GM18907 (cell line): ENCODE measurements around the gene ZNF546.
"Not testable (repeated sequence)": the region's sequence is repeated elsewhere in the genome, so short reads cannot be mapped to it uniquely, and the experiment has no call there.

Source experiments
- ATAC-seq: cut with Tn5 transposase; IDR thresholded peaks from one replicate; pipeline ENCODE4 v1.9.1; 2021; ENCODE audit warnings: mild to moderate bottlenecking, moderate library complexity; ENCODE audit not compliant: unreplicated experiment

Gene ZNF546

DNA sequence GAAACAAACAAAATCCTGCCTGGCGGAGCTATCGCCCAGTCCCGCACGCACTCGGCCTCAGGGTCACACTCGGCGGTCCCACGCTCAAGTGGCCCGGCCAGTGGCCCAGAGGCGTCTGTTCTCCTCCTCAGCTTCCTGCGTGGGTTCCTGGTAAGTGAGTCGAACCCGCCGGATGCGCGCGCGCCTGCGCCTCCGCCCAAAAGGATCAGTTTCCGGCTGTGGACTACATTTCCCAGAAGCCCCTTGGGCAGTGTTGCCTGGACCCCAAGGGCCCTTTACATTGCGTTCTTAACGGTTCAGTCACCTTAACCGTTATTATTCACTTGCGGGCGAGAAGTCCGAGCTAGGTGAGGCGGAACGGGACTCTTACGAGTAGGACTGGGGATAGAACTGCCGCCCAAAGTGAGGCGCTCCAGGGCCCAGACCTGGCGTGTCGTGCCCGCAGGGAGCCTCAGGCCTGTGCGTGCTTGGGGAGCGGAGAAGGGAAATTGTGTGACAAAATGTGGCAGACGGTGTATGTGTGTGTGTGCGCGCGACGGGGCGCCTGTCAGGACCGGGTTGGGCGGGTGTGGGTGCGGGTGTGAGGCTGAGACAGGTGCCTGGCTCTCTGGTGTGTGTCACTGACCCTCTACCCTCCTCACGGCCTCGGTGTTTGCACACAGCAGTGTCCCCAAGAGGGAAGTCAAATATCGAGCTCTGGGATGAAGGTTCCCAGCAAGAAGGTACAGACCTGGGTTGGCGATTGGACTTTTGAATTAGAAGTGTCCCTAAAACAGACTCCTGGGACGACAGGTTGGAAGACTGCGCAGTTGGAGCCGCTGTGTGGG lies at the start of gene ZNF546:
ZNF546 (plus strand) TSS at position 250 of the 827 bp plus-strand sequence. CDS start 1,267 bp downstream, outside the sequence.
- peak; percentile 84 for ATAC-seq

DNA sequence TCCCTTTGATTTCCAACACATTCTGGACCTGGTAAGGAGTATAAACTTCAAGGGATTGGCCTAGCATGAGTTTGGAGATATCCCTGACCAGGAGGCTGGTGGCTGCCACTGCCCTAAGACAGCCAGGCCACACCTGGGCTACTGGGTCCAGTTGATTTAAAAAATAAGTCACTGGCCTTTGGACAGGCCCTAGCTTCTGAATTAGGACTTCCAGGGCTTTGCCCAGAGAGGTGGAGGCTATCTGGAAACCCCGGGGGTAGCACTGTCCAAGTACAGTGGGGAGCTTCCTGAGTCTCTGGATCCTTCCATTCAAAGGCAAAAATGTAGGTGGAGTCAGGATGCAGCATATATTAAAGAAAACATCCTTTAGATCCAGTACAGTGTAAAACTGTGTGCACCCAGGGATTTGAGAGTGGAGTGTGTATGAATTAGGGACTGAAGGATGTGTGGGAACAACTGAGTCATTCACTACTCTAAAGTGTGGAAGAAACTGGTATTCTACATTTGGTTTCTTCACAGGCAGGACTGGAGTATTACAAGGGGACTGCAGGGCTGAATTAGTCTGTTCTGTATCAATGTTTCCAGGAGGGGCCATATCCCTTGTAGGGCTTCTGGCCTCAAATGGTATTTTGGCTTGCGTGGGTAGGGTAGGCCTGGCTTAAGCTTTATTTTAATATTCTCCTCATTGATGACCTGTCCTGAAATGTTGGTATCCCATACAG lies 47.7 kb upstream of the ZNF546 start:
- ATAC-seq: no peak

- no peak for ATAC-seq
These were observed 45.7 kb upstream of the ZNF546 start for GRCh38 chr19:39951065-39951650.

- no peak for ATAC-seq
These were observed 45.2 kb upstream of the ZNF546 start for GRCh38 chr19:39951686-39952085.

GRCh38 chr19:39953915-39954314 lies 42.9 kb upstream of the ZNF546 start:
- ATAC-seq: no peak

DNA sequence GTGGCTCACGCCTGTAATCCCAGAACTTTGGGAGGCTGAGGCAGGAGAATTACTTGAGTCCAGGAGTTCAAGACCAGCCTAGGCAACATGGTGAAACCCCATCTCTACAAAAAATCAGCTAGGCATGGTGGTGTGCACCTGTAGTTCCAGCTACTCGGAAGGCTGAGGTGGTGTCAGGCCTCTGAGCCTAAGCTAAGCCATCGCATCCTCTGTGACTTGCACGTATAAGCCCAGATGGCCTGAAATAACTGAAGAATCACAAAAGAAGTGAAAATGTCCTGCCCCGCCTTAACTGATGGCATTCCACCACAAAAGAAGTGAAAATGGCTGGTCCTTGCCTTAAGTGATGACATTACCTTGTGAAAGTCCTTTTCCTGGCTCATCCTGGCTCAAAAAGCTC lies 39.0 kb upstream of the ZNF546 start:
- ATAC-seq: not testable (repeated sequence)

- not testable (repeated sequence) for ATAC-seq
These were observed 37.9 kb upstream of the ZNF546 start for GRCh38 chr19:39958942-39959341.

DNA sequence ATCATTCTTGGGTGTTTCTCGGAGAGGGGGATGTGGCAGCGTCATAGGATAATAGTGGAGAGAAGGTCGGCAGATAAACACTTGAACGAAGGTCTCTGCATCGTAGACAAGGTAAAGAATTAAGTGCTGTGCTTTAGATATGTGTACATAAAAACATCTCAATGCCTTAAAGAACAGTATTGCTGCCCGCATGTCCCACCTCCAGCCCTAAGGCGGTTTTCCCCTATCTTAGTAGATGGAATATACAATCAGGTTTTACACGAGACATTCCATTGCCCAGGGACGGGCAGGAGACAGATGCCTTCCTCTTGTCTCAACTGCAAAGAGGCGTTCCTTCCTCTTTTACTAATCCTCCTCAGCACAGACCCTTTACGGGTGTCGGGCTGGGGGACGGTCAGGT lies 37.5 kb upstream of the ZNF546 start:
- not testable (repeated sequence) for ATAC-seq

GRCh38 chr19:39963898-39964297 lies 33.0 kb upstream of the ZNF546 start:
- no peak for ATAC-seq

- ATAC-seq: no peak
These were observed 30.2 kb upstream of the ZNF546 start for GRCh38 chr19:39966617-39967016.

- no peak for ATAC-seq
These were observed 29.3 kb upstream of the ZNF546 start for GRCh38 chr19:39967561-39967960.

- ATAC-seq: no peak
These were observed 28.1 kb upstream of the ZNF546 start for GRCh38 chr19:39968789-39969188.

DNA sequence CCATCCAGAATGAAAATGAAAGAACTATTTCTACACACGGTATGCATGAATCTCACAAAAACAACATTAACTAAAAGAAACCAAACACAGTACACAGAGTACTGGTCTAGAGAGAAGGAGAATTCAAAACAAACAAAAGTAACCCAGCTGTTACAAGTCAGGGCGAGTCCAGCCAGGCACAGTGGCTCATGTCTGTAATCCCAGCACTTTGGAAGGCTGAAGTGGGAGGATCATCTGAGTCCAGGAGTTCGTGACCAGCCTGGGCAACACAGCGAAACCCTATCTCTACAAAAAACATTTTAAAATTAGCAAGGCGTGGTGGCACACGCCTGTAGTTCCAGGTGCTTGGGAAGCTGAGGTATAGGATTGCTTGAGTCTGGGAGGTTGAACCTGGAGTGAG lies 27.6 kb upstream of the ZNF546 start:
- ATAC-seq: no peak

DNA sequence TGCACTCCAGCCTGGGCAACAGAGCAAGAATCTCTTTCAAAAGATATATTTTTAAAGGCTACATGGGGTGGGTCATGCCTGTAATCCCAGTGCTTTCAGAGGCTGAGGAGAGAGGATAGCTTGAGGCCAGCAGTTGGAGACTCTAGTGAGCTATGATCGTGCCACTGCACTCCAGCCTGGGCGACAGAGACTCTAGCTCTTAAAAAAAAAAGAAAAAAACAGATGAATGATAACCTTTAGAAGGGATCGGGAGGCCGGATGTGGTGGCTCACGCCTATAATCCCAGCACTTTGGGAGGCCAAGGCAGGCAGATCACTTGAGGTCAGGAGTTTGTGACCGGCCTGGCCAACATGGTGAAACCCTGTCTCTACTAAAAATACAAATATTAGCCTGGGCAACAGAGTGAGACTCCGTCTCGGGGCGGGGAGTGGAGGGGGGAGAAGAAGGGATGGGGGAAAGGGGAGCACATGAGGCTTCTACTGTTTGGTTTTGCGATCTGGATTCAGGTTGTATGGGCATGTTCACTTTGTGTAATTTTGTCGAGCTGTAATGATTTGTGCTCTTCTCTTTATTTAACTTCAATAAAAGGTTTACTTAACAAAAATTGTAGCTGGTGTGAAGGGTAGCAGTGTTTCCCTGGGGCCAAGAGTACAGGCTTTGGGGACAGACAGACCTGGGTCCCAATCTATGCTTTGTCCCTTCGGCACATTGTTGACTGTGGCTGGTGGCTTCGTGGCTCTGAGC lies 27.0 kb upstream of the ZNF546 start:
- no peak for ATAC-seq

- peak; percentile 28 for ATAC-seq
These were observed 26.5 kb upstream of the ZNF546 start for GRCh38 chr19:39970425-39970674.

DNA sequence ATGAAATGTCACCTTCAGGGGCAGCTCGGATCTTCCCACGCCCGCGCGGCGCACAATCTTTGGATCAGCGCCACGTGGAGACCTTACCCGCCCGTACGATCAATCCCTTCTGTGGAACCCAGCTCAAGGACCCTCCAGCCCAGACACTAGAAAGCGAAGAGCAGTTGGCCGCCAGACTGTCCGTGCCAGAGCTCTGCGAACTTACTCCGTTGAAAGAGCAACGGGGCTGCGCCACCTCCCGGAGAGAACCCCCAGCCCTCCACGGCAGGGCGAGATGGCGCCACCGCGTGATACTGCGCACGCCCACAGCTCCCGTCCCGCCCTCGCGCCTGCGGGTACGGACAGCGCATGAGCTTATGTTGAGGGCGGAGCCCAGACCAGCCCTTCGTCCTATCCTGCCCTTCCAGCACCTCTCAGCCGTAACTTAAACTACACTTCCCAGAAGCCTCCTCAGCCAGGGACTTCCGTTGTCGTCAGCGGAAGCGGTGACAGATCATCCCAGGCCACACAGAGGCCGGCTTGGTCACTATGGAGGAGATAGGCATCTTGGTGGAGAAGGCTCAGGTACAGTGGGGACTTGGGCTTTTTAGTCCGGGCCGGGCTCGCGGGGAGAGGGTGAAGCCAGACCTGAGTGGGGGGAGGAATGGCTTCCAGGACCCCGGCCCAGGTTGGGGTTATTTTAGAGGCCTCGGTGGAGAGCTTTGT lies 26.0 kb upstream of the ZNF546 start, which contains the start of gene PSMC4:
PSMC4 (plus strand) TSS at position 491 of the 705 bp plus-strand sequence; CDS start at position 529, 38 bp downstream.
- peak; percentile 92 for ATAC-seq

DNA sequence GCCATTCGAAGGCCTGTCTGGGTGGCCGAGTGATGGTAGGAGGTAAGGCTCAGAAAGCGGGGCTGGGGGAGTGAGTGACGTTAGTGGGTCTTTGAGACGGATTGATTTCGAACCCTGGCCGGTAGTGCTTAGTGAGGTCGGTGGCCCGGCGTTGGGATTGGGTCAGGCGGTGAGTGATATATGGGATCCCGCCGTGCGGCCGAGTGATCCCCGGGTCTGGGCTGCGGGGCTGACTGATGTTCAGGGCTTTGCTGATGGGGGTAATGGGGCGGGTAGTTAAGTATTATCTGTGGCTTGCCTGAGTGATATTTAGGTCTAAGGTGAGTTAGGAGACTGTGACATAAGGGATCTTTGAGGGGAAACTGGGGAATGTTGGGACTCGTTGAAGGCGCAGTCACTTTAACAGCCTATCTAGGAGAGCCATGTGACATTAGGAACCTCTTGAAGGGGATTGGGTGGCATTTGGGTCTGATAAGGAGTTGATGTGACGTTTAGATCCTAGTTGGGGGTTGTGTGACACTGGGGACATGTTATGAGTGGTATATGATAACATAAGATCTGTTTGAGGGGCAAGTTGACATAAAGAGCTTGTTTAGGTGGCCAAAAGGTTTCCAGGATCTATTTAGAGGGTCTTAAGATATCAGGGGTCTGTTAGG lies 25.4 kb upstream of the ZNF546 start:
- ATAC-seq: no peak

DNA sequence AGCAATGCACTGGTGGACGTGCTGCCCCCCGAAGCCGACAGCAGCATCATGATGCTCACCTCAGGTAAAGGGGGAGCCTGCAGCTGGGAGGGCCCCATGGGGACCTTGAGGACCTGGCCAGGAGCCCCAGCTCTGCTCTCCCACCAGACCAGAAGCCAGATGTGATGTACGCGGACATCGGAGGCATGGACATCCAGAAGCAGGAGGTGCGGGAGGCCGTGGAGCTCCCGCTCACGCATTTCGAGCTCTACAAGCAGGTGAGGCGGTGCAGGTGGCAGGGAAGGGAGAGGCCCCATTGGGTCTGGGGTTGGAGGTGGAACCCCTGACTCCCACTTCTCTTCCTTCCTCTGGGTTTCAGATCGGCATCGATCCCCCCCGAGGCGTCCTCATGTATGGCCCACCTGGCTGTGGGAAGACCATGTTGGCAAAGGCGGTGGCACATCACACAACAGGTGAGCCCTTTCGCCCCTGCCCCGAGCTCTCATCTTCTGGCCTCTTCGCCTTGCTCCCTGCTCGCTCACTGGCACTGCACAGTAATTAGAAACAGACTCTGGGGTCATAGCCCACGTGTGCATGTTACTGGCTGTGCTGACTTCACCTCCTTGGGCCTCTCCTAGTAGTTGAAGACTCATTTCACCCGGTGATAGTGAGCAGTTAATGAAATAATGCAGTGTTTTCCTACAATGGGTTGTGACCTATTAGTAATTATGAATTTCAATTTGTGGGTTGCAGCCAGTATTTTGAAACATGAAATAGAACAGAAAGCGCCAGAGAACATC lies 22.3 kb upstream of the ZNF546 start:
- no peak for ATAC-seq

DNA sequence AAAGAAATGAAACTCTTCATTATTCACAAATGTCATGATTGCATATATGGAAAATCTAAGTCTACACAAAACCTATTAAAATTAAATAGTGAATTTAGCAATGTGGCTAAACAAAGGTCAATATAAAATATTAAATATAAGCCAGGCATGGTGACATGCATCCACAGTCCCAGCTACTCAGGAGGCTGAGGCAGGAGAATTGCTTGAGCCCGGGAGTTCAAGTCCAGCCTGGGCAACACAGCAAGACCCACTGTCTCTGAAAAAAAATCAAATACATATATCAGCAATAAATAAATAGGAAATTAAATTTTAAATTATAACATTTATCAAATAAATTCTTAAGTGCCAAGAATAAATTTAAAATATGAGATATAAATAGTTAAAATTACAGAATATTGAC lies 14.0 kb upstream of the ZNF546 start:
- ATAC-seq: no peak
